Measurements from ENCODE around the gene SRGAP3.

DNA sequence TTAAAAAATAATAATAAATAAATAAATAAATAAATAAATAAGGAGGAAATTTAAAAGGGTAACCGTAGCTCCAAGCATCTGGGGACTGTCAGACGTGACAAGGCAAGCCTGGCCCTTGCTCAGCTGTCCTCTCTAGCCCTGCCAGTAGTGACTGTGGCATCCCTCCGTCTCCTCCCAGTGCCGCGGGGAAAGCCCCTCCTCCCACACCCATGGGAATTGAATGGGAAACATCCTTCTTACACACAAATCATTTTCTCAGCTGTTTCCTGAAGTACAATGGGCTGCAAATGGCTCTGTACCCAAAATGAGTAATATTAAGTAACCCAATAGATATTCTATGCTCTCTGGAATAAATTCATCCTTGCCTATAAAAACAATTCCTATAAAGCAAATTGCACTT lies 184.6 kb downstream of the SRGAP3 start:
- TF ChIP-seq, protein P1, sequence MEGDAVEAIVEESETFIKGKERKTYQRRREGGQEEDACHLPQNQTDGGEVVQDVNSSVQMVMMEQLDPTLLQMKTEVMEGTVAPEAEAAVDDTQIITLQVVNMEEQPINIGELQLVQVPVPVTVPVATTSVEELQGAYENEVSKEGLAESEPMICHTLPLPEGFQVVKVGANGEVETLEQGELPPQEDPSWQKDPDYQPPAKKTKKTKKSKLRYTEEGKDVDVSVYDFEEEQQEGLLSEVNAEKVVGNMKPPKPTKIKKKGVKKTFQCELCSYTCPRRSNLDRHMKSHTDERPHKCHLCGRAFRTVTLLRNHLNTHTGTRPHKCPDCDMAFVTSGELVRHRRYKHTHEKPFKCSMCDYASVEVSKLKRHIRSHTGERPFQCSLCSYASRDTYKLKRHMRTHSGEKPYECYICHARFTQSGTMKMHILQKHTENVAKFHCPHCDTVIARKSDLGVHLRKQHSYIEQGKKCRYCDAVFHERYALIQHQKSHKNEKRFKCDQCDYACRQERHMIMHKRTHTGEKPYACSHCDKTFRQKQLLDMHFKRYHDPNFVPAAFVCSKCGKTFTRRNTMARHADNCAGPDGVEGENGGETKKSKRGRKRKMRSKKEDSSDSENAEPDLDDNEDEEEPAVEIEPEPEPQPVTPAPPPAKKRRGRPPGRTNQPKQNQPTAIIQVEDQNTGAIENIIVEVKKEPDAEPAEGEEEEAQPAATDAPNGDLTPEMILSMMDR (conservative IDR thresholded peaks at IDR 0.05; ENCODE audit: low read length) = no peak
- TF ChIP-seq EZH2phosphoT487 (IDR thresholded peaks at IDR 0.05; ENCODE audit: borderline replicate concordance) = no peak

Data from Loucy (cell line).